ENCODE measurements around the gene CIC.

Gene CIC

DNA sequence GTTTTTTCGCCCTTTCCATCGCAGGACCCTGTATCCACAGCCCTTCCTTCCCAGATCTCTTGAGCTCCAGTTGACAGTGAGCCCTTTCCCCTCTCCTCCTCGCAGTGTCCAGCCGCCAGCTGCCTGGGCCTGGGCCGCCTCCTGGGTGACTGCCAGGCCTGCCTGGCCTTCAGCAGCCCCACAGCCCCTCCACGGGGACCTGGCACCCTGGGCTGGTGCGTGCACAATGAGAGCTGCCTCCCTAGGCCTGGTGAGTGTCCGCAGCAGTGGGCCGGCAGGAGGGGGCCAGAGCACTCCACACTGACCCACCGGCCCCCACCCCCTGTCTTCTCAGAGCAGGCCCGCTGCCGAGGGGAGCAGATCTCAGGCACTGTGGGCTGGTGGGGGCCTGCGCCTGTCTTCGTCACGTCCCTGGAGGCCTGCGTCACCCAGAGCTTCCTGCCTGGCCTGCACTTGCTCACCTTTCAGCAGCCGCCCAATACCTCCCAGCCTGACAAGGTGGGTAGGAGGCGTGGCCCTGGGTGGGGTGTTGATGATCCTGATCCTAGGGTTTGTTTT, 75.4 kb downstream of the CIC start:
- no peak for TF ChIP-seq CTCF (conservative IDR thresholded peaks at IDR 0.05; ENCODE audit: low read length)
- no peak for DNase-seq (ENCODE audit: low read depth)
- H3K4me3 ChIP-seq (ENCODE audit: low read length), result no peak overlapping the region
